ENCODE measurements around the gene ACO1.

DNA sequence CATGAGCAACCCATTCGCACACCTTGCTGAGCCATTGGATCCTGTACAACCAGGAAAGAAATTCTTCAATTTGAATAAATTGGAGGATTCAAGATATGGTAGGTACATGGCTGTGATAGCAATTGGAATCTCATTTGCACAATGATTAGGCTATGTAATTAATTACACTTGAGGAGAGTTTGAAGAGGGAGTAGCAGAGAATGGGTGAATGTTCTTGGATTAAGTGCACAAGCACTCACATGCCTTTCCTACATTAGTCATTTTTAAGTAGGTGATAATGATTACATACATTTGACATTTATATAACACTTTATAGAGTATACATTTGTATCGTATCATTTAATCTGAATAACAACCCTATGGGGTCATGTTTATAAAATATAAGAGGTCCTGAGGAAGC lies 21.1 kb downstream of the ACO1 start:
- TF ChIP-seq, protein P1, sequence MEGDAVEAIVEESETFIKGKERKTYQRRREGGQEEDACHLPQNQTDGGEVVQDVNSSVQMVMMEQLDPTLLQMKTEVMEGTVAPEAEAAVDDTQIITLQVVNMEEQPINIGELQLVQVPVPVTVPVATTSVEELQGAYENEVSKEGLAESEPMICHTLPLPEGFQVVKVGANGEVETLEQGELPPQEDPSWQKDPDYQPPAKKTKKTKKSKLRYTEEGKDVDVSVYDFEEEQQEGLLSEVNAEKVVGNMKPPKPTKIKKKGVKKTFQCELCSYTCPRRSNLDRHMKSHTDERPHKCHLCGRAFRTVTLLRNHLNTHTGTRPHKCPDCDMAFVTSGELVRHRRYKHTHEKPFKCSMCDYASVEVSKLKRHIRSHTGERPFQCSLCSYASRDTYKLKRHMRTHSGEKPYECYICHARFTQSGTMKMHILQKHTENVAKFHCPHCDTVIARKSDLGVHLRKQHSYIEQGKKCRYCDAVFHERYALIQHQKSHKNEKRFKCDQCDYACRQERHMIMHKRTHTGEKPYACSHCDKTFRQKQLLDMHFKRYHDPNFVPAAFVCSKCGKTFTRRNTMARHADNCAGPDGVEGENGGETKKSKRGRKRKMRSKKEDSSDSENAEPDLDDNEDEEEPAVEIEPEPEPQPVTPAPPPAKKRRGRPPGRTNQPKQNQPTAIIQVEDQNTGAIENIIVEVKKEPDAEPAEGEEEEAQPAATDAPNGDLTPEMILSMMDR (IDR thresholded peaks at IDR 0.05), result no peak
- TF ChIP-seq POLR2A (IDR thresholded peaks at IDR 0.05), result no peak

Data from thyroid gland (tissue), 4 donors.